Breast epithelium (tissue), 4 donors: ENCODE results near the gene XIRP2. TPM values are rescaled to one million over a fixed set of nuclear protein-coding genes. Genes with fewer than 3 reads are reported as not detected.
A peak's percentile ranks its signal among the peaks of the same experiment; 100 is the strongest.

ENCODE experiments used
- DNase-seq, 2 donors: peaks; one replicate each; pipeline ENCODE4 v3.0.0-alpha.2; 2019; ENCODE audit warnings: low spot score in 2 of 2
- H3K27ac ChIP-seq, 2 donors: fragments of 200-600 bp; sonication (generic) in 1 of 2; one replicate each; pipeline ENCODE4 v1.5.1; 2016 to 2019; ENCODE audit warnings: mild to moderate bottlenecking in 1 of 2
- H3K27me3 ChIP-seq, 2 donors: fragments of 200-600 bp; sonication (generic) in 1 of 2; one replicate each; pipeline versions ENCODE4 v1.5.1 to v1.6.0; 2017 to 2019; ENCODE audit warnings: control low read depth in 1 of 2, mild to moderate bottlenecking in 1 of 2
- H3K36me3 ChIP-seq: fragments of 200-600 bp; one replicate; pipeline ENCODE4 v1.5.1; 2019
- H3K4me1 ChIP-seq, 2 donors: fragments of 200-600 bp; sonication (generic); one replicate each; pipeline ENCODE4 v1.5.1; 2016 to 2019; ENCODE audit warnings: control low read depth in 1 of 2
- H3K4me3 ChIP-seq, 3 donors: fragments of 200-600 bp; sonication (generic); 1 replicate in 2 of 3; 2 replicates in 1 of 3; pipeline ENCODE4 v1.5.1; 2016 to 2019; ENCODE audit warnings: mild to moderate bottlenecking in 3 of 3, moderate library complexity in 2 of 3
- H3K9me3 ChIP-seq, 2 donors: fragments of 200-600 bp; sonication (generic) in 1 of 2; one replicate each; pipeline ENCODE4 v1.5.1; 2016 to 2019; ENCODE audit warnings: control low read depth in 1 of 2
- CTCF ChIP-seq, 3 donors: fragments of 450-650 bp; IDR thresholded peaks; one replicate each; pipeline ENCODE4 v1.5.1; 2016 to 2017; ENCODE audit warnings: antibody characterized with exemption in 3 of 3, mild to moderate bottlenecking in 3 of 3, moderate library complexity in 3 of 3
- POLR2A ChIP-seq: fragments of 450-650 bp; IDR thresholded peaks from one replicate; pipeline ENCODE4 v1.6.1; 2016; ENCODE audit warnings: antibody characterized with exemption, mild to moderate bottlenecking, moderate library complexity
- POLR2AphosphoS5 ChIP-seq, 3 donors: sonication (generic); formaldehyde crosslinking; IDR thresholded peaks; one replicate each; pipeline ENCODE4 v1.6.1; 2017; ENCODE audit warnings: antibody characterized with exemption in 3 of 3
- intact Hi-C: fragments of 100-400 bp; cut with DNase I; formaldehyde crosslinking; loops from one replicate; pipeline ENCODE4 v1.15.1; 2023; ENCODE audit warnings: low total_unique reads
- total RNA-seq, 3 donors: library from RNA; depleted of rRNA; stranded (reverse); fragments of >200 nt; gene quantifications; one replicate each; pipeline ENCODE4 v1.1.0, GENCODE V29; 2016

The XIRP2 gene
- total RNA-seq, 3 donors from 2014 or later = not detected

GRCh38 chr2:167191588-167191987, 303.3 kb downstream of the XIRP2 start:
- H3K9me3 ChIP-seq = no peaks in the 10 kb centered on the region
- no peaks in the 10 kb centered on the region for H3K36me3 ChIP-seq
- H3K4me3 ChIP-seq = no peak overlapping the region
- H3K27ac ChIP-seq = no peak overlapping the region
- no peaks in the 10 kb centered on the region for H3K27me3 ChIP-seq
- H3K4me1 ChIP-seq = no peaks in the 10 kb centered on the region
- intact Hi-C loops = no loop called here
- DNase-seq = no peak
- no peak for TF ChIP-seq CTCF (IDR thresholded peaks at IDR 0.05)
- TF ChIP-seq POLR2AphosphoS5 (IDR thresholded peaks at IDR 0.05) = no peak
- TF ChIP-seq POLR2A = no peak

- no peak overlapping the region for H3K27ac ChIP-seq
- DNase-seq = no peak
- H3K9me3 ChIP-seq = no peaks in the 10 kb centered on the region
- TF ChIP-seq POLR2A (no peak), CTCF (IDR thresholded peaks at IDR 0.05) (no peak), POLR2AphosphoS5 (IDR thresholded peaks at IDR 0.05) (no peak)
- no peaks in the 10 kb centered on the region for H3K36me3 ChIP-seq
- intact Hi-C loops = no loop called here
- H3K27me3 ChIP-seq = no peaks in the 10 kb centered on the region
- H3K4me1 ChIP-seq = no peaks in the 10 kb centered on the region
- no peak overlapping the region for H3K4me3 ChIP-seq
These were observed 304.6 kb downstream of the XIRP2 start for GRCh38 chr2:167192833-167193232.

GRCh38 chr2:167196461-167197252, 308.4 kb downstream of the XIRP2 start:
- TF ChIP-seq POLR2AphosphoS5 (IDR thresholded peaks at IDR 0.05) = no peak
- H3K9me3 ChIP-seq = no peaks in the 10 kb centered on the region
- DNase-seq = no peak
- no peaks in the 10 kb centered on the region for H3K27me3 ChIP-seq
- no peaks in the 10 kb centered on the region for H3K4me1 ChIP-seq
- peak overlapping the region in 1 of 2 donors; percentile 34 for H3K27ac ChIP-seq
- no peak overlapping the region for H3K4me3 ChIP-seq
- intact Hi-C loops = no loop called here
- H3K36me3 ChIP-seq = no peaks in the 10 kb centered on the region

- Histone ChIP-seq H3K4me1 (no peaks in the 10 kb centered on the region), H3K36me3 (no peaks in the 10 kb centered on the region), H3K4me3 (no peak overlapping the region), H3K27ac (no peak overlapping the region), H3K27me3 (no peaks in the 10 kb centered on the region), H3K9me3 (no peaks in the 10 kb centered on the region)
- DNase-seq = no peak
- TF ChIP-seq POLR2A = no peak
- no peak for TF ChIP-seq POLR2AphosphoS5 (IDR thresholded peaks at IDR 0.05)
- no peak for TF ChIP-seq CTCF (IDR thresholded peaks at IDR 0.05)
- intact Hi-C loops = no loop called here
These were observed 309.7 kb downstream of the XIRP2 start for GRCh38 chr2:167198009-167198408.

GRCh38 chr2:167198576-167198975, 310.3 kb downstream of the XIRP2 start:
- TF ChIP-seq CTCF (IDR thresholded peaks at IDR 0.05) (no peak), POLR2AphosphoS5 (IDR thresholded peaks at IDR 0.05) (no peak), POLR2A (no peak)
- DNase-seq = no peak
- H3K4me1 ChIP-seq = no peaks in the 10 kb centered on the region
- no peaks in the 10 kb centered on the region for H3K36me3 ChIP-seq
- H3K4me3 ChIP-seq = no peak overlapping the region
- intact Hi-C loops = no loop called here
- H3K27ac ChIP-seq = no peak overlapping the region
- H3K27me3 ChIP-seq = no peaks in the 10 kb centered on the region
- no peaks in the 10 kb centered on the region for H3K9me3 ChIP-seq
